K562 (cell line): ENCODE measurements around the gene RHBDL3. TPM values are rescaled to one million over a fixed set of nuclear protein-coding genes. Genes with fewer than 3 reads are reported as not detected.
A peak's percentile ranks its signal among the peaks of the same experiment; 100 is the strongest.

ENCODE experiments used
- CBFA2T3 ChIP-seq: fragments of 450-650 bp; IDR thresholded peaks from 2 replicates; pipeline ENCODE4 v1.6.1; 2017
- DACH1 ChIP-seq: fragments of 450-650 bp; IDR thresholded peaks from 2 replicates; pipeline ENCODE4 v1.6.1; 2018; ENCODE audit not compliant: partially characterized antibody
- HEY1 ChIP-seq: fragments of 250-450 bp; sonication (Bioruptor Pico); IDR thresholded peaks from 2 replicates; pipeline ENCODE4 v1.5.0; 2020; ENCODE audit warnings: mild to moderate bottlenecking, moderate library complexity, borderline replicate concordance
- HNRNPH1 ChIP-seq: fragments of 200-400 bp; formaldehyde crosslinking; optimal IDR thresholded peaks from 2 replicates; pipeline ENCODE3; 2017; ENCODE audit warnings: low read depth, mild to moderate bottlenecking, low read length, moderate library complexity
- MAFG ChIP-seq: fragments of 450-650 bp; conservative IDR thresholded peaks from 2 replicates; pipeline ENCODE4 v1.6.1; 2016; ENCODE audit warnings: missing genetic modification characterization, missing compliant biosample characterization
- MNT ChIP-seq, 2 experiments: fragments of 450-650 bp; conservative IDR thresholded peaks; 2 replicates each; pipeline ENCODE4 v1.6.1; 2017; ENCODE audit warnings: mild to moderate bottlenecking in 2 of 2, moderate library complexity in 2 of 2
- NBN ChIP-seq: fragments of 450-650 bp; IDR thresholded peaks from 2 replicates; pipeline ENCODE4 v1.6.1; 2016; ENCODE audit warnings: low read depth, mild to moderate bottlenecking
- RBM14 ChIP-seq: fragments of 200-400 bp; formaldehyde crosslinking; IDR thresholded peaks from 2 replicates; pipeline ENCODE4 v1.6.1; 2018; ENCODE audit warnings: low read depth, mild to moderate bottlenecking, low read length, moderate library complexity, borderline replicate concordance; ENCODE audit not compliant: insufficient read depth
- RHOXF2B ChIP-seq: fragments of 250-450 bp; sonication (Bioruptor Pico); conservative IDR thresholded peaks from 2 replicates; pipeline ENCODE4 v1.5.1; 2021
- SMARCA4 ChIP-seq: fragments of 450-650 bp; IDR thresholded peaks from 2 replicates; pipeline ENCODE4 v1.6.1; 2016
- XRCC3 ChIP-seq: fragments of 450-650 bp; IDR thresholded peaks from 2 replicates; pipeline ENCODE4 v1.6.1; 2017; ENCODE audit warnings: mild to moderate bottlenecking, moderate library complexity
- ZBED1 ChIP-seq: IDR thresholded peaks from 2 replicates; pipeline ENCODE4 v1.6.1; 2014
- ZNF124 ChIP-seq: sonication (generic); formaldehyde crosslinking; IDR thresholded peaks from 2 replicates; pipeline ENCODE4 v1.8.1; 2022; ENCODE audit warnings: missing genetic modification reagents
- ZNF778 ChIP-seq: fragments of 450-650 bp; formaldehyde crosslinking; IDR thresholded peaks from 2 replicates; pipeline ENCODE4 v1.4.0; 2020; ENCODE audit warnings: mild to moderate bottlenecking, moderate library complexity
- polyA plus RNA-seq, 8 experiments: library from polyadenylated mRNA; depleted of rRNA in 4 of 8; stranded (reverse) in 5 of 8; unstranded in 3 of 8; fragments of >200 nt; fragmentation: Nextera tagmentation in 2 of 8; fragmentation: Illumina TruSeq in 1 of 8; extraction: Ambion mirVana in 2 of 8; extraction: Trizol in 1 of 8; gene quantifications; 2 replicates each; pipeline versions ENCODE4 v1.2.1 to v1.2.3, GENCODE V29; 2011 to 2014; ENCODE audit warnings: inconsistent platforms in 1 of 8, missing spikeins in 1 of 8
- total RNA-seq, 7 experiments: library from RNA; depleted of rRNA in 6 of 7; stranded (reverse); fragments of >200 nt in 6 of 7; fragmentation: Illumina TruSeq in 2 of 7; extraction: Trizol in 2 of 7; gene quantifications; 2 replicates each; pipeline versions ENCODE4 v1.2.1 to v1.2.3, GENCODE V29; 2011 to 2021; ENCODE audit warnings: low replicate concordance in 1 of 7
- TF ChIP-seq, protein P1 (sequence below): fragments of 450-650 bp; IDR thresholded peaks from 2 replicates; pipeline ENCODE4 v1.6.1; 2016; ENCODE audit warnings: low read depth
- TF ChIP-seq, protein P2 (sequence below): fragments of 250-450 bp; sonication (Bioruptor Pico); IDR thresholded peaks from 2 replicates; pipeline ENCODE4 v1.4.0; 2020; ENCODE audit warnings: mild to moderate bottlenecking
- TF ChIP-seq, protein P3 (sequence below): sonication (generic); formaldehyde crosslinking; IDR thresholded peaks from 2 replicates; pipeline ENCODE4 v1.4.0; 2020; ENCODE audit warnings: mild to moderate bottlenecking, missing genetic modification reagents

RHBDL3 gene
- total and polyA plus RNA-seq, 9 of the 15 experiments (the other 6 are each of a cell fraction or from before 2014, with no cell fraction given), result 0.06 to 0.31 (median 0.09) TPM; not detected in 4

- TF ChIP-seq MNT (conservative IDR thresholded peaks at IDR 0.05), result 0 out of 4 replicates have a peak, but pooled peaks of 1 of the 2 experiments have one; percentile 33
- TF ChIP-seq ZNF778 (CRISPR knock-in tag), result no peak
- TF ChIP-seq MAFG (tag), result peak; percentile 95
- TF ChIP-seq XRCC3, result no peak
- TF ChIP-seq NBN, result peak; percentile 19; the same call in 1 of the 2 replicates
- TF ChIP-seq DACH1, result no peak
- TF ChIP-seq, protein P1, sequence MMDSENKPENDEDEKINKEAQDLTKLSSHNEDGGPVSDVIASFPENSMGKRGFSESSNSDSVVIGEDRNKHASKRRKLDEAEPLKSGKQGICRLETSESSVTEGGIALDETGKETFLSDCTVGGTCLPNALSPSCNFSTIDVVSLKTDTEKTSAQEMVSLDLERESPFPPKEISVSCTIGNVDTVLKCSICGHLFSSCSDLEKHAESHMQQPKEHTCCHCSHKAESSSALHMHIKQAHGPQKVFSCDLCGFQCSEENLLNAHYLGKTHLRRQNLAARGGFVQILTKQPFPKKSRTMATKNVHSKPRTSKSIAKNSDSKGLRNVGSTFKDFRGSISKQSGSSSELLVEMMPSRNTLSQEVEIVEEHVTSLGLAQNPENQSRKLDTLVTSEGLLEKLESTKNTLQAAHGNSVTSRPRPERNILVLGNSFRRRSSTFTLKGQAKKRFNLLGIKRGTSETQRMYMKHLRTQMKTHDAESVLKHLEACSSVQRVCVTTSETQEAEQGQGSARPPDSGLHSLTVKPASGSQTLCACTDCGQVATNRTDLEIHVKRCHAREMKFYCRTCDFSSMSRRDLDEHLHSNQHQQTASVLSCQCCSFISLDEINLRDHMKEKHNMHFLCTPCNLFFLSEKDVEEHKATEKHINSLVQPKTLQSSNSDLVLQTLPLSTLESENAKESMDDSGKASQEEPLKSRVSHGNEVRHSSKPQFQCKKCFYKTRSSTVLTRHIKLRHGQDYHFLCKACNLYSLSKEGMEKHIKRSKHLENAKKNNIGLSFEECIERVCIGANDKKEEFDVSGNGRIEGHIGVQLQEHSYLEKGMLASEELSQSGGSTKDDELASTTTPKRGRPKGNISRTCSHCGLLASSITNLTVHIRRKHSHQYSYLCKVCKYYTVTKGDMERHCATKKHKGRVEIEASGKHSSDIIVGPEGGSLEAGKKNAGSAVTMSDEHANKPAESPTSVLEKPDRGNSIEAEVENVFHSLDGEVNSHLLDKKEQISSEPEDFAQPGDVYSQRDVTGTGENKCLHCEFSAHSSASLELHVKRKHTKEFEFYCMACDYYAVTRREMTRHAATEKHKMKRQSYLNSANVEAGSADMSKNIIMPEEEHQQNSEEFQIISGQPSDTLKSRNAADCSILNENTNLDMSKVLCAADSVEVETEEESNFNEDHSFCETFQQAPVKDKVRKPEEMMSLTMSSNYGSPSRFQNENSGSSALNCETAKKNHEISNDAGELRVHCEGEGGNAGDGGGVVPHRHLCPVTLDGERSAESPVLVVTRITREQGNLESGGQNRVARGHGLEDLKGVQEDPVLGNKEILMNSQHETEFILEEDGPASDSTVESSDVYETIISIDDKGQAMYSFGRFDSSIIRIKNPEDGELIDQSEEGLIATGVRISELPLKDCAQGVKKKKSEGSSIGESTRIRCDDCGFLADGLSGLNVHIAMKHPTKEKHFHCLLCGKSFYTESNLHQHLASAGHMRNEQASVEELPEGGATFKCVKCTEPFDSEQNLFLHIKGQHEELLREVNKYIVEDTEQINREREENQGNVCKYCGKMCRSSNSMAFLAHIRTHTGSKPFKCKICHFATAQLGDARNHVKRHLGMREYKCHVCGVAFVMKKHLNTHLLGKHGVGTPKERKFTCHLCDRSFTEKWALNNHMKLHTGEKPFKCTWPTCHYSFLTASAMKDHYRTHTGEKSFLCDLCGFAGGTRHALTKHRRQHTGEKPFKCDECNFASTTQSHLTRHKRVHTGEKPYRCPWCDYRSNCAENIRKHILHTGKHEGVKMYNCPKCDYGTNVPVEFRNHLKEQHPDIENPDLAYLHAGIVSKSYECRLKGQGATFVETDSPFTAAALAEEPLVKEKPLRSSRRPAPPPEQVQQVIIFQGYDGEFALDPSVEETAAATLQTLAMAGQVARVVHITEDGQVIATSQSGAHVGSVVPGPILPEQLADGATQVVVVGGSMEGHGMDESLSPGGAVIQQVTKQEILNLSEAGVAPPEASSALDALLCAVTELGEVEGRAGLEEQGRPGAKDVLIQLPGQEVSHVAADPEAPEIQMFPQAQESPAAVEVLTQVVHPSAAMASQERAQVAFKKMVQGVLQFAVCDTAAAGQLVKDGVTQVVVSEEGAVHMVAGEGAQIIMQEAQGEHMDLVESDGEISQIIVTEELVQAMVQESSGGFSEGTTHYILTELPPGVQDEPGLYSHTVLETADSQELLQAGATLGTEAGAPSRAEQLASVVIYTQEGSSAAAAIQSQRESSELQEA, result no peak
- TF ChIP-seq, protein P2, sequence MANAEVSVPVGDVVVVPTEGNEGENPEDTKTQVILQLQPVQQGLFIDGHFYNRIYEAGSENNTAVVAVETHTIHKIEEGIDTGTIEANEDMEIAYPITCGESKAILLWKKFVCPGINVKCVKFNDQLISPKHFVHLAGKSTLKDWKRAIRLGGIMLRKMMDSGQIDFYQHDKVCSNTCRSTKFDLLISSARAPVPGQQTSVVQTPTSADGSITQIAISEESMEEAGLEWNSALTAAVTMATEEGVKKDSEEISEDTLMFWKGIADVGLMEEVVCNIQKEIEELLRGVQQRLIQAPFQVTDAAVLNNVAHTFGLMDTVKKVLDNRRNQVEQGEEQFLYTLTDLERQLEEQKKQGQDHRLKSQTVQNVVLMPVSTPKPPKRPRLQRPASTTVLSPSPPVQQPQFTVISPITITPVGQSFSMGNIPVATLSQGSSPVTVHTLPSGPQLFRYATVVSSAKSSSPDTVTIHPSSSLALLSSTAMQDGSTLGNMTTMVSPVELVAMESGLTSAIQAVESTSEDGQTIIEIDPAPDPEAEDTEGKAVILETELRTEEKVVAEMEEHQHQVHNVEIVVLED (CRISPR knock-in tag), result no peak
- TF ChIP-seq RBM14, result no peak
- TF ChIP-seq, protein P3, sequence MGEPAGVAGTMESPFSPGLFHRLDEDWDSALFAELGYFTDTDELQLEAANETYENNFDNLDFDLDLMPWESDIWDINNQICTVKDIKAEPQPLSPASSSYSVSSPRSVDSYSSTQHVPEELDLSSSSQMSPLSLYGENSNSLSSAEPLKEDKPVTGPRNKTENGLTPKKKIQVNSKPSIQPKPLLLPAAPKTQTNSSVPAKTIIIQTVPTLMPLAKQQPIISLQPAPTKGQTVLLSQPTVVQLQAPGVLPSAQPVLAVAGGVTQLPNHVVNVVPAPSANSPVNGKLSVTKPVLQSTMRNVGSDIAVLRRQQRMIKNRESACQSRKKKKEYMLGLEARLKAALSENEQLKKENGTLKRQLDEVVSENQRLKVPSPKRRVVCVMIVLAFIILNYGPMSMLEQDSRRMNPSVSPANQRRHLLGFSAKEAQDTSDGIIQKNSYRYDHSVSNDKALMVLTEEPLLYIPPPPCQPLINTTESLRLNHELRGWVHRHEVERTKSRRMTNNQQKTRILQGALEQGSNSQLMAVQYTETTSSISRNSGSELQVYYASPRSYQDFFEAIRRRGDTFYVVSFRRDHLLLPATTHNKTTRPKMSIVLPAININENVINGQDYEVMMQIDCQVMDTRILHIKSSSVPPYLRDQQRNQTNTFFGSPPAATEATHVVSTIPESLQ (CRISPR knock-in tag), result no peak
- TF ChIP-seq SMARCA4, result peak; percentile 95
- no peak for TF ChIP-seq ZNF124 (CRISPR knock-in tag)
- no peak for TF ChIP-seq HEY1 (CRISPR knock-in tag)
- TF ChIP-seq CBFA2T3, result peak; percentile 89
- no peak for TF ChIP-seq RHOXF2B
- no peak for TF ChIP-seq HNRNPH1
- TF ChIP-seq ZBED1, result 0 out of 2 replicates have a peak, but pooled peaks have one; percentile 47
Observed at GRCh38 chr17:32286518-32286900, 20.9 kb downstream of the RHBDL3 start (continued).
